Vagina (tissue), 2 donors: ENCODE results near the gene FBXO48.

ENCODE experiments used
- CTCF ChIP-seq, 3 experiments: fragments of 450-650 bp in 2 of 3; fragments of 200-600 bp in 1 of 3; sonication (generic) in 1 of 3; IDR thresholded peaks; one replicate each; pipeline ENCODE4 v1.5.1; 2017 to 2019; ENCODE audit warnings: antibody characterized with exemption in 3 of 3, mild to moderate bottlenecking in 2 of 3, moderate library complexity in 2 of 3
- POLR2AphosphoS5 ChIP-seq, 2 donors: sonication (generic); formaldehyde crosslinking; IDR thresholded peaks; one replicate each; pipeline ENCODE4 v1.9.0; 2017; ENCODE audit warnings: antibody characterized with exemption in 2 of 2, mild to moderate bottlenecking in 2 of 2, low read depth in 1 of 2; ENCODE audit not compliant: insufficient read depth in 1 of 2

GRCh38 chr2:68501768-68502167, 34.7 kb upstream of the FBXO48 start:
- TF ChIP-seq CTCF (IDR thresholded peaks at IDR 0.05) (no peak), POLR2AphosphoS5 (IDR thresholded peaks at IDR 0.05; ENCODE audit: insufficient read depth in 1 of 2, low read depth in 1 of 2) (no peak)
